ENCODE measurements around the gene MFRP.

The MFRP gene

DNA sequence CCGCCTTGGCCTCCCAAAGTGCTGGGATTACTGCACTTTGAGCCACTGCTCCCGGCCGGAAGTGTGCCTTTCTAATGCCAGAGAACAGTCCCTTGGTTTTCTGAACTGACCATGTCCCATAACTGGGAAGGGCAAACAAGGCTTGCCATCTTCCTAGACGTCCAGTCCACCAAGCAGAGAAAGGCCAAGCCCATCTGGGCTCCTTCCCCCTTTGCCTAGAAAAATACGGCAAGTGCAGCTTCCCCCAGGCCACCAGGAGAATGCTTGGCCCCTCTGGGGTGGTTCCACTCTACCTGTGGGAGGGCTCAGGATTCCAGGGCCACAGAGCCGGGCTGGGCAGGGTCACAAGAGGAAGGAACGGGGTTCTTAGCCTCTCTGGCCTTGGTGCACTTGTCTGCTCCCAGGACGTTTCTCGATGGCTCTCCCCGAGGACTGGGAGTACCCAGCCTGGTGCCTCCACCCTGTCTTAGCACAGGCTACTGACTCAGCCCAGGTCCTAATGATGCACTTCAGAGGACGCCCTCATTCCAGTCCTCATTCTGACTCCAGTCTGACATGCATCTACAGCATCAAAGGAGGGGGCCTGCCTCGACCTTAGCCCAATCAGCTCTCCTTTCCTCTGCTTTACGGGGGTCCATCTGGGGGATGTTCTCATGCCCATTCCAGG is 33.8 kb upstream of the MFRP start:
- DNase-seq (ENCODE audit: insufficient read length, low spot score) (no peak), FAIRE-seq (no peak)
- TF ChIP-seq POLR2AphosphoS5 (IDR thresholded peaks at IDR 0.05; ENCODE audit: low read depth, low read length) (no peak), PAX5 (IDR thresholded peaks at IDR 0.05; ENCODE audit: insufficient read depth, low read length, severe bottlenecking) (no peak), POLR2A (IDR thresholded peaks at IDR 0.05; ENCODE audit: low read depth, low read length) (no peak), POU2F2 (IDR thresholded peaks at IDR 0.05; ENCODE audit: low read depth, low read length) (no peak), SPI1 (IDR thresholded peaks at IDR 0.05; ENCODE audit: low read depth, low read length) (no peak), TAF1 (IDR thresholded peaks at IDR 0.05; ENCODE audit: low read depth, low read length) (no peak)

GRCh38 chr11:119378851-119379465 is 32.5 kb upstream of the MFRP start:
- FAIRE-seq = no peak
- TF ChIP-seq TAF1 (IDR thresholded peaks at IDR 0.05; ENCODE audit: low read depth, low read length) (no peak), POLR2AphosphoS5 (IDR thresholded peaks at IDR 0.05; ENCODE audit: low read depth, low read length) (no peak), PAX5 (IDR thresholded peaks at IDR 0.05; ENCODE audit: insufficient read depth, low read length, severe bottlenecking) (no peak), POLR2A (IDR thresholded peaks at IDR 0.05; ENCODE audit: low read depth, low read length) (no peak), POU2F2 (IDR thresholded peaks at IDR 0.05; ENCODE audit: low read depth, low read length) (no peak), SPI1 (IDR thresholded peaks at IDR 0.05; ENCODE audit: low read depth, low read length) (no peak)
- no peak for DNase-seq (ENCODE audit: insufficient read length, low spot score)

DNA sequence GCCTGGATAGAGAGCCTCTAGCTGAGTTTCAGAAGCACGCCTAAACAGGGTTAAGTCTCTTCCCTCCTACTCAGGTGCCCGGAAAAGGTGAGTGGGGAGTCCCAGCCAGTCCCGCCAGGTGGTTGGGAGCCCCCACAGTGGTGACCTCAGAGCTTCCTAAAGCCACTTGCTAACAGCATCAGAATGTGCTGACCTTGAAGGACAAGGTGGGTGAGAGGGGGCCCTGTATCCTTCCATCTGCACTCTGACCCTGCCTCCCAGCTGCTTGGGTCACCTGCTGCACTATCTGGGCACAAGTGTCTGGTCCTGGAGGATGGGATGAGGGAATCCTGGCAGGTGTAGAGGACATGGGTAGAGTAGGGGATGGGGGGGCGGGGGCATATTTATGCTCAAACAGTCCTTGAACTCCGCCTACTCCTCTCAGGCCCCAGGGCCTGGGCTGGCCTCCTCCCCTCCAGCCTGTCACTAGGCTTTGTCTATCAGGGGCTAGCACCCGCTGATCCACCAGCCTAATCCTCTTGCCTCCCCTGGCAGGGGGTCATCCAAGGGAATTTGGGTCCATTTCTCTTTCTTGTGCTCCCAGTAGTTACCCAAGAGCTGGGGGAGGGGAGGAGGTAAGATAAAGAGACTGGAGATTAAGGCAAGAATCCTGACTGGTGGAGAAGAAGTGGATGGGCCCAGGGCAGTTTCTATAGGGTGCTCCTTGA is 31.6 kb upstream of the MFRP start:
- DNase-seq (ENCODE audit: insufficient read length, low spot score) (no peak), FAIRE-seq (no peak)
- TF ChIP-seq PAX5 (IDR thresholded peaks at IDR 0.05; ENCODE audit: insufficient read depth, low read length, severe bottlenecking) (no peak), POU2F2 (IDR thresholded peaks at IDR 0.05; ENCODE audit: low read depth, low read length) (no peak), TAF1 (IDR thresholded peaks at IDR 0.05; ENCODE audit: low read depth, low read length) (no peak), POLR2AphosphoS5 (IDR thresholded peaks at IDR 0.05; ENCODE audit: low read depth, low read length) (no peak), SPI1 (IDR thresholded peaks at IDR 0.05; ENCODE audit: low read depth, low read length) (no peak), POLR2A (IDR thresholded peaks at IDR 0.05; ENCODE audit: low read depth, low read length) (no peak)

DNA sequence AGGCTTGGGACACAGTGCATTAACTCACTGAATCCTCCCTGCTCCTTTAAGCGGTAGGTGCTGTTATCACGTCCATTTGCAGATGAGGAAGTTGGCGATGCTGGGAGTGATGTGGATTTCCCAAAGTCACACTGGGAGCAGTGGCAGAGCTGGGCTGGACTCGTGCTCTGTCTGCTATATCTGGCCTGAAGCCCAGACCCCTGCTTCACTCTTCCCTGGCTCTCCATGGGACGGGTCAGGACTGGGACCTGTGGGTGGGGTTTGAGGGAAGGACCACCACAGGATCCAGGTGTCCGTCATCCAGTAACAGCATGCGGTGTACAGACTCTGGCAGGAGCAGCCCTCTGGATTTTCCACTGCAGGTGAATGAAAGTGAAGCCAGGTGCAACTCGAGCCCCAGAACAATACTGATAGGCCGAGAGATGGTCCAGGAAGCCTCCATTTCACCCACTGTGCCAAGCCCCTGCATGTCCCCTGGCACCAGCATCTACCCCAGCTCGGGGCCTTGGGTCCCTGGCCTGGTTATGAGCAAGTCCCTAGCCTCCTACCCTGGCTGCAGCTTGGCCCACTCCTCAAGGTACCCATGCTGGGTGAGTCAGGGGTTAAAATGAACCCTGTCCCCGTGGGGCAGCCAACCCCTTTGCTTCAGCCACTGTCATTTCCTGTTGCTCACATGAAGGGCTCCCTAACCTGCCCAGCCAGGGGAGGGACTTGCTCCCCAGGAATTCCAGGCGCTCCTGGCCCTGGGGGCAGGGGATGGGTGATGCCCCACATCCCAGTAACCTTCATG is 30.8 kb upstream of the MFRP start:
- no peak for TF ChIP-seq TAF1 (IDR thresholded peaks at IDR 0.05; ENCODE audit: low read depth, low read length)
- no peak for TF ChIP-seq POLR2AphosphoS5 (IDR thresholded peaks at IDR 0.05; ENCODE audit: low read depth, low read length)
- no peak for TF ChIP-seq PAX5 (IDR thresholded peaks at IDR 0.05; ENCODE audit: insufficient read depth, low read length, severe bottlenecking)
- TF ChIP-seq SPI1 (IDR thresholded peaks at IDR 0.05; ENCODE audit: low read depth, low read length) = no peak
- TF ChIP-seq POU2F2 (IDR thresholded peaks at IDR 0.05; ENCODE audit: low read depth, low read length) = no peak
- no peak for TF ChIP-seq POLR2A (IDR thresholded peaks at IDR 0.05; ENCODE audit: low read depth, low read length)
- FAIRE-seq = no peak

DNA sequence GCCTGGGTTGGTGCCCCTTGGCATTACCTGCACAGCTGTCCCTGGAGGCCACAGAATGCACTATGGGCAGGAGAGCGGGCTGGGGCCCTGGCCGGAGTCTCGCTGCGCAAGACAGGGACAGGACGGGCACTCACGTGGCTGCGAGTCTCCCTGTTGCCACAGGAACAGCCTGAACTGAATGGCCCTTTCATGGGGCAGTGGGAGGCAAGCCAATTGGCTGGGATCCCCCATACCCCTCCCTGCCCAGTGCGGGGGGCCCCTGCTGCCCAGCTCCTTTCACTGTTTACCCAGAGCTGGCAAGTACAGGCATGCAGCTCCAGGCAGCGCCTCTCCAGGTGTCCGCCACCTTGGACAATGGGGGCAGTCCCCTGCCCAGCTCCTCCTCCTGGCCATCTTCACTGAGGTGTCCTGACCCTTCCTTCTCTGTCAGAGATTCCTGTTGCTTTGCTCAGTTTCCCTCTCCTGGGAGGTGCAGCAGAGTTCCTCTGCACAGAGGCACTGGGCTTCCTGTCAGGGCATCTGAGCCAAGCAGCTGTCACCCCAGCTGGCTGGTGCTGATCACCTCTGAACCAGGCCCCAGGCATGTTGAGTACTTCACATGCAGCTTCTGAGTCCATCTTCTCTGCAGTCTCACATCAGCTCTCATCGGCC is 29.8 kb upstream of the MFRP start:
- DNase-seq (ENCODE audit: insufficient read length, low spot score) = no peak

More for the DNA sequence above, 30.8 kb upstream of the MFRP start:
- DNase-seq (ENCODE audit: insufficient read length, low spot score) = no peak

DNA sequence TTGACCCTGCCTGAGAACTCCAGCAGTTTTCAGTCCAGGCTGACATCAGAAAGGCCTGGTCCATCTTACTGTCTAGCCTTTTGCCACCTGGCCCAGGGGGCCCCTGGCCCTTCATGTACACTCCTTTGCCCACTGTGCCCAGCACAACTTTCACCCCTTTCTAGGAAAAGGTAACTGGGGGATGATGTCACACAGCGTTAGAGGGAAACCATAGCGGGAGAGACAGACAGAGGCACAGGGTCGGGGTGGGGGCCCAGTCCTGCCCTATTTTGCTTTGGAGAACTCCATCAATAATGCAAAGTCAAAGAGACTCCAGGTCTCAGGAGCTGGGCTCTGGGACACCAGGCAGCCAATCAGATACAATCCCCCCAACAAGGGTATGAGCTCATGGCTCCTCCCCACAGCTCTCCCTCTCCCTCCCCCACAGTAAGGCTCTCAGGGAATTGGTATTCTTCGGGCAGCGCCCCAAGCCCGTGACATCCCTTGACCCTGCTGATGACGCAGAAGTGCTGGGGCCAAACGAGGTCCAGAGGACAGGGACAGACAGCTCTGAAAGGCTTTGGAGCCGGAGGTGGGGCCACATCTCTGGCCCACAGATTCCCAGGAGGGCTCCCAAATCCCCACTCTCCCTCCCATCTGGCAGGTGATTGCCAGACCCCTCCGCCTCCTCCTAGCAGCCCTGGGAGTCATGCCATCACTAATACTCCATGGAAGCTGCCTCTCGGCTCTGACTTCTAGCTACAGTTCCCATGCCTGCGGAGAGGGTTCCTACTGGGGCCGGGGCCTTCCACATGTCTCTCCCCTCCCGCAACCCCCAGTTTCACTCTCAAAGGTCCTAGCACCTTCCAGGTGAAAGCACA is 29.1 kb upstream of the MFRP start:
- TF ChIP-seq POLR2A (IDR thresholded peaks at IDR 0.05; ENCODE audit: low read depth, low read length) = no peak
- no peak for TF ChIP-seq SPI1 (IDR thresholded peaks at IDR 0.05; ENCODE audit: low read depth, low read length)
- TF ChIP-seq TAF1 (IDR thresholded peaks at IDR 0.05; ENCODE audit: low read depth, low read length) = no peak
- no peak for TF ChIP-seq POU2F2 (IDR thresholded peaks at IDR 0.05; ENCODE audit: low read depth, low read length)
- TF ChIP-seq PAX5 (IDR thresholded peaks at IDR 0.05; ENCODE audit: insufficient read depth, low read length, severe bottlenecking) = no peak
- TF ChIP-seq POLR2AphosphoS5 (IDR thresholded peaks at IDR 0.05; ENCODE audit: low read depth, low read length) = no peak
- FAIRE-seq = no peak
- no peak for DNase-seq (ENCODE audit: insufficient read length, low spot score)

More for the DNA sequence above, 29.8 kb upstream of the MFRP start:
- TF ChIP-seq TAF1 (IDR thresholded peaks at IDR 0.05; ENCODE audit: low read depth, low read length) (no peak), POU2F2 (IDR thresholded peaks at IDR 0.05; ENCODE audit: low read depth, low read length) (no peak), POLR2A (IDR thresholded peaks at IDR 0.05; ENCODE audit: low read depth, low read length) (no peak), POLR2AphosphoS5 (IDR thresholded peaks at IDR 0.05; ENCODE audit: low read depth, low read length) (no peak)
- FAIRE-seq = no peak

DNA sequence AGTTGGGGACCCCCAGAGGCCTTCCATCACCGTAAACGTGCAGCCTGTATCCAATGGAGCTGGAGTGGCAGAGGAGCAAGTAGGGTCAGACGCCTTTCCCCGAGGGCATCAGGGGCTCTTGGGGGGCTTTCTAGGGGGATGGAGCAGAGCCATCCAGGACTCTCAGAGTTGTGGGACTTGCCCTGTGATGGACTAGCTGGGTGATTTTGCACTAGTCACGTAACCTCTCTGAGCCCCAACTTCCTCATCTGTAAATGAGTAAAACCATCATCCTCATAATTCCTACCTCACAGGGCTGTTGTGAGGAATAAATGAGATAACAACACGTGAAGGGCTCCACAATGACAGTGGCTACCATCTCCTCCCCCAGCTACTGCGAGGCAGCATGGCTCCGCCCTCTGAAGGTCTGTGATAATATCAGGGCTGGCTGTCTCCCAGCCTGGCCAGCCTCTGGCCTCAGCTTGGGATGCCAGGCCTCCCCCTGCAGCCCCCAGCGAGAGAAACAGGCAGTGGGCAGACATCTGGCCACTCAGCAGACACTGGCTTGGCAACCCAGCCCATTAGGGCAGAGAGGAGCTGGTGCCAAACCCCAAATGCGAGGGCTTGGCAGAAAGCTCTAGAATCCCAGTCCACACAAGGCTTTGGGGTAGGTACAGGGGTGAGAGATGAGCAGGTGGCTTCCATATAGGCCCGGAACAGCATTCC is 28.3 kb upstream of the MFRP start:
- FAIRE-seq = no peak
- no peak for DNase-seq (ENCODE audit: insufficient read length, low spot score)
- TF ChIP-seq POLR2A (IDR thresholded peaks at IDR 0.05; ENCODE audit: low read depth, low read length) = no peak
- TF ChIP-seq SPI1 (IDR thresholded peaks at IDR 0.05; ENCODE audit: low read depth, low read length) = no peak
- TF ChIP-seq TAF1 (IDR thresholded peaks at IDR 0.05; ENCODE audit: low read depth, low read length) = no peak
- no peak for TF ChIP-seq POLR2AphosphoS5 (IDR thresholded peaks at IDR 0.05; ENCODE audit: low read depth, low read length)
- no peak for TF ChIP-seq PAX5 (IDR thresholded peaks at IDR 0.05; ENCODE audit: insufficient read depth, low read length, severe bottlenecking)
- no peak for TF ChIP-seq POU2F2 (IDR thresholded peaks at IDR 0.05; ENCODE audit: low read depth, low read length)

All from GM12891 (cell line).